Right lobe of liver (tissue), 6 donors: Measurements from ENCODE around the gene EPHB1. TPM values are rescaled to one million over a fixed set of nuclear protein-coding genes. Genes with fewer than 3 reads are reported as not detected.

Experiments
- ATAC-seq, 4 donors: fragments of 200-7000 bp; cut with Tn5 transposase; one replicate each; pipeline ENCODE4 v1.9.1; 2020; ENCODE audit warnings: mild to moderate bottlenecking in 4 of 4, moderate library complexity in 4 of 4
- DNase-seq, 3 donors: peaks; one replicate each; pipeline ENCODE4 v3.0.0-alpha.2; 2020
- H3K27ac ChIP-seq, 3 donors: fragments of 200-600 bp; one replicate each; pipeline ENCODE4 v1.8.0; 2022
- H3K27me3 ChIP-seq, 2 donors: fragments of 200-600 bp; one replicate each; pipeline ENCODE4 v1.8.0; 2022
- H3K36me3 ChIP-seq, 4 donors: fragments of 200-600 bp; sonication (generic) in 1 of 4; one replicate each; pipeline versions ENCODE4 v1.5.1 to v1.8.0; 2017 to 2022; ENCODE audit warnings: control low read depth in 1 of 4
- H3K4me1 ChIP-seq, 4 donors: fragments of 200-600 bp; sonication (generic) in 1 of 4; one replicate each; pipeline versions ENCODE4 v1.5.1 to v1.8.0; 2017 to 2022; ENCODE audit warnings: control low read depth in 1 of 4
- H3K4me3 ChIP-seq, 3 donors: fragments of 200-600 bp; one replicate each; pipeline ENCODE4 v1.8.0; 2022
- H3K9me3 ChIP-seq, 4 donors: fragments of 200-600 bp; sonication (generic) in 1 of 4; one replicate each; pipeline versions ENCODE4 v1.5.1 to v1.8.0; 2017 to 2022; ENCODE audit warnings: control low read depth in 1 of 4
- CTCF ChIP-seq, 4 donors: fragments of 200-600 bp in 3 of 4; fragments of 450-650 bp in 1 of 4; IDR thresholded peaks; one replicate each; pipeline versions ENCODE4 v1.5.1 to v1.8.0; 2016 to 2022; ENCODE audit warnings: antibody characterized with exemption in 4 of 4, mild to moderate bottlenecking in 2 of 4
- POLR2A ChIP-seq: fragments of 450-650 bp; IDR thresholded peaks from one replicate; pipeline ENCODE4 v1.6.1; 2017; ENCODE audit warnings: antibody characterized with exemption, mild to moderate bottlenecking
- WGBS: methylation state at CpG from one replicate; pipeline ENCODE4 v1.1.6; 2018; ENCODE audit warnings: low coverage, low lambda C conversion rate; ENCODE audit not compliant: insufficient coverage; ENCODE audit errors: missing lambda C conversion rate; 5-methylcytosine and 5-hydroxymethylcytosine counted together
- intact Hi-C, 2 donors: fragments of 100-400 bp; cut with DNase I; formaldehyde crosslinking; loops; one replicate each; pipeline versions ENCODE4 v1.11.2 to v1.14.1; 2022
- total RNA-seq, 6 experiments: library from RNA; depleted of rRNA in 2 of 6; stranded (reverse); fragments of >200 nt in 2 of 6; fragmentation: NEBNext Ultra II Directional in 3 of 6; extraction: Animal tissue kit (Norgen Biotek cat#: 25700) in 3 of 6; gene quantifications; one replicate each; pipeline versions ENCODE4 v1.1.0 to v1.2.4, GENCODE V29; 2016 to 2023
- donor health status: DM: no; HTN: yes; CAD: no.
- donor health status: DM: no; HTN: no; CAD: no.
- donor health status: DM: no; HTN: no; CAD: no.
- donor health status: DM: no; HTN: yes; CAD: no.
- donor health status: DM: no; HTN: yes; CAD: no.

EPHB1 gene
- total RNA-seq, 6 experiments from 2014 or later, result 0.63 to 10.9 (median 1.8) TPM

- DNase-seq (no peak), ATAC-seq (no peak)
- H3K27me3 ChIP-seq, result no peaks in the 10 kb centered on the region
- intact Hi-C loops, result no loop called here
- H3K27ac ChIP-seq, result no peak overlapping the region
- no peaks in the 10 kb centered on the region for H3K36me3 ChIP-seq
- H3K4me3 ChIP-seq, result no peak overlapping the region
- H3K4me1 ChIP-seq, result no peaks in the 10 kb centered on the region
- 69% methylated on average over 6 of the region's 6 CpGs for WGBS
- no peaks in the 10 kb centered on the region for H3K9me3 ChIP-seq
- TF ChIP-seq POLR2A (no peak), CTCF (IDR thresholded peaks at IDR 0.05) (no peak)
These were observed 290.8 kb downstream of the EPHB1 start for GRCh38 chr3:135085652-135086436.

- no peaks in the 10 kb centered on the region for H3K9me3 ChIP-seq
- H3K27ac ChIP-seq, result no peak overlapping the region
- H3K36me3 ChIP-seq, result no peaks in the 10 kb centered on the region
- no peak for DNase-seq
- no peak overlapping the region for H3K4me3 ChIP-seq
- H3K27me3 ChIP-seq, result no peaks in the 10 kb centered on the region
- no peak for ATAC-seq
- intact Hi-C loops, result no loop called here
- TF ChIP-seq POLR2A (no peak), CTCF (IDR thresholded peaks at IDR 0.05) (no peak)
- no peaks in the 10 kb centered on the region for H3K4me1 ChIP-seq
- 28% methylated on average over 2 of the region's 2 CpGs for WGBS
These were observed 292.7 kb downstream of the EPHB1 start for GRCh38 chr3:135087782-135088181.

GRCh38 chr3:135089451-135089850 is 294.4 kb downstream of the EPHB1 start:
- no peaks in the 10 kb centered on the region for H3K36me3 ChIP-seq
- ATAC-seq (no peak), DNase-seq (no peak)
- H3K4me1 ChIP-seq, result no peaks in the 10 kb centered on the region
- no peaks in the 10 kb centered on the region for H3K27me3 ChIP-seq
- H3K9me3 ChIP-seq, result no peaks in the 10 kb centered on the region
- WGBS, result 38% methylated on average over 2 of the region's 5 CpGs
- TF ChIP-seq POLR2A, result no peak
- TF ChIP-seq CTCF (IDR thresholded peaks at IDR 0.05), result no peak
- no peak overlapping the region for H3K4me3 ChIP-seq
- intact Hi-C loops, result no loop called here
- H3K27ac ChIP-seq, result no peak overlapping the region

- no peak for TF ChIP-seq POLR2A
- no peak for TF ChIP-seq CTCF (IDR thresholded peaks at IDR 0.05)
- ATAC-seq (no peak), DNase-seq (no peak)
- WGBS, result 81% methylated on average over 2 of the region's 2 CpGs
- Histone ChIP-seq H3K27ac (no peak overlapping the region), H3K9me3 (no peaks in the 10 kb centered on the region), H3K4me1 (no peaks in the 10 kb centered on the region), H3K36me3 (no peaks in the 10 kb centered on the region), H3K4me3 (no peak overlapping the region), H3K27me3 (no peaks in the 10 kb centered on the region)
- intact Hi-C loops, result no loop called here
These were observed 295.1 kb downstream of the EPHB1 start for GRCh38 chr3:135090020-135090717.
